ENCODE data around the gene ARHGAP6.

The ARHGAP6 gene

DNA sequence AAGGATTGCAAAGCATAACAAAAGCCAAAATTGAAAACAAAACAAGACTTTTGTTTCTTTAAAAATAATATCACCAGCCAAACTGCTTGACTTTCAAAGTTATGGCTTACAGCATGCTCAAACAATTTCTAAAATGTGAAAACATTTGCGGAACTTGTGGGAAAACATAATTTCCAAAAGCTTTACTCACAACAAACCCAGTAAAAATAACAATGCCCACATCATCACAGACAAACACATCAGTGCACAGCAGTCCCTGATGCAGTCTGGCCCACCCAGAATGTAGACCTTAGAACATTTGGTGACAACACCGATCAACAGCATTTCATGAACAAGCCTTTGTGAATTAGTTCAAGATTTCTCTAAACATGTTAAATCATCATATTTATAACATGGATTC is 98.9 kb downstream of the ARHGAP6 start:
- H3K4me2 ChIP-seq (ENCODE audit: low read depth, low read length), result no peak overlapping the region
- no peak overlapping the region for H3K27ac ChIP-seq (ENCODE audit: low read length)
- H3K9ac ChIP-seq (ENCODE audit: low read length), result no peak overlapping the region
- no peaks in the 10 kb centered on the region for H3K27me3 ChIP-seq (replicated peaks; ENCODE audit: insufficient read depth, low read length)
- no peaks in the 10 kb centered on the region for H3F3A ChIP-seq (ENCODE audit: insufficient read depth, low read length)
- no peaks in the 10 kb centered on the region for H3K36me3 ChIP-seq (replicated peaks; ENCODE audit: insufficient read depth, low read length)
- no peaks in the 10 kb centered on the region for H3K9me2 ChIP-seq (replicated peaks; ENCODE audit: insufficient read depth, low read length)
- no peak overlapping the region for H3K4me3 ChIP-seq (ENCODE audit: low read length)
- H4K20me1 ChIP-seq (ENCODE audit: insufficient read depth, low read length), result no peaks in the 10 kb centered on the region
- TF ChIP-seq EZH2 (optimal IDR thresholded peaks at IDR 0.05; ENCODE audit: low read depth, low read length) (no peak), EZH2phosphoT487 (IDR thresholded peaks at IDR 0.05; ENCODE audit: low read length) (no peak)
- TF ChIP-seq, protein P1, sequence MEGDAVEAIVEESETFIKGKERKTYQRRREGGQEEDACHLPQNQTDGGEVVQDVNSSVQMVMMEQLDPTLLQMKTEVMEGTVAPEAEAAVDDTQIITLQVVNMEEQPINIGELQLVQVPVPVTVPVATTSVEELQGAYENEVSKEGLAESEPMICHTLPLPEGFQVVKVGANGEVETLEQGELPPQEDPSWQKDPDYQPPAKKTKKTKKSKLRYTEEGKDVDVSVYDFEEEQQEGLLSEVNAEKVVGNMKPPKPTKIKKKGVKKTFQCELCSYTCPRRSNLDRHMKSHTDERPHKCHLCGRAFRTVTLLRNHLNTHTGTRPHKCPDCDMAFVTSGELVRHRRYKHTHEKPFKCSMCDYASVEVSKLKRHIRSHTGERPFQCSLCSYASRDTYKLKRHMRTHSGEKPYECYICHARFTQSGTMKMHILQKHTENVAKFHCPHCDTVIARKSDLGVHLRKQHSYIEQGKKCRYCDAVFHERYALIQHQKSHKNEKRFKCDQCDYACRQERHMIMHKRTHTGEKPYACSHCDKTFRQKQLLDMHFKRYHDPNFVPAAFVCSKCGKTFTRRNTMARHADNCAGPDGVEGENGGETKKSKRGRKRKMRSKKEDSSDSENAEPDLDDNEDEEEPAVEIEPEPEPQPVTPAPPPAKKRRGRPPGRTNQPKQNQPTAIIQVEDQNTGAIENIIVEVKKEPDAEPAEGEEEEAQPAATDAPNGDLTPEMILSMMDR (IDR thresholded peaks at IDR 0.05; ENCODE audit: low read length), result no peak
- no peak overlapping the region for H2AFZ ChIP-seq (ENCODE audit: low read length)
- no peaks in the 10 kb centered on the region for H3K9me3 ChIP-seq (replicated peaks; ENCODE audit: insufficient read depth, low read length)
- H3K79me2 ChIP-seq (ENCODE audit: low read length), result no peaks in the 10 kb centered on the region
- no peak for DNase-seq
- no peaks in the 10 kb centered on the region for H3K4me1 ChIP-seq (ENCODE audit: low read length)

DNA sequence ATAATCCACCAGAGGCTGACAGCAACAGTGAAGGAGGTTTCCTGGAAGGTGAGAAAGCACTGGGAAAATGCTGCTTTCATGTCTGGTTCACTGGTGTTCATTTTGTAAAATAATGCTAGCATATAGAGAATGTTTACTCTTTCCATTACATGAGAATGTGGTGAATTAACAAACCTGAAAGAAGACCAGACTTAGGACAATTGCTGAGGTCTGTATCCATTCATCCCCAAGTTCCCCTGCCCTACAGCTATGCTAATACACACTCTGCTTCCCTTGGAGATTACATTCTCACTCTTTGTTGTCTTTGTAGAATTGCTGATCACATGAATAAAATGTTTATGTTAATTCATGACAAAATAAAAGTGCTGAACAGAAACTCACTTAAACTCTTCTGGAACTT is 99.5 kb downstream of the ARHGAP6 start:
- Histone ChIP-seq H3K4me3 (ENCODE audit: low read length) (no peak overlapping the region), H3K9me2 (replicated peaks; ENCODE audit: insufficient read depth, low read length) (no peaks in the 10 kb centered on the region), H3K27me3 (replicated peaks; ENCODE audit: insufficient read depth, low read length) (no peaks in the 10 kb centered on the region), H3K4me1 (ENCODE audit: low read length) (no peaks in the 10 kb centered on the region), H3K9ac (ENCODE audit: low read length) (no peak overlapping the region), H3K9me3 (replicated peaks; ENCODE audit: insufficient read depth, low read length) (no peaks in the 10 kb centered on the region), H3K79me2 (ENCODE audit: low read length) (no peaks in the 10 kb centered on the region), H3F3A (ENCODE audit: insufficient read depth, low read length) (no peaks in the 10 kb centered on the region), H2AFZ (ENCODE audit: low read length) (no peak overlapping the region), H3K27ac (ENCODE audit: low read length) (no peak overlapping the region), H3K36me3 (replicated peaks; ENCODE audit: insufficient read depth, low read length) (no peaks in the 10 kb centered on the region), H3K4me2 (ENCODE audit: low read depth, low read length) (no peak overlapping the region), H4K20me1 (ENCODE audit: insufficient read depth, low read length) (no peaks in the 10 kb centered on the region)
- no peak for TF ChIP-seq EZH2phosphoT487 (IDR thresholded peaks at IDR 0.05; ENCODE audit: low read length)
- no peak for TF ChIP-seq EZH2 (optimal IDR thresholded peaks at IDR 0.05; ENCODE audit: low read depth, low read length)
- DNase-seq, result no peak

GRCh38 chrX:11564546-11564945 is 101.2 kb downstream of the ARHGAP6 start:
- Histone ChIP-seq H3F3A (ENCODE audit: insufficient read depth, low read length) (no peaks in the 10 kb centered on the region), H3K4me3 (ENCODE audit: low read length) (no peak overlapping the region), H3K79me2 (ENCODE audit: low read length) (no peaks in the 10 kb centered on the region), H4K20me1 (ENCODE audit: insufficient read depth, low read length) (no peaks in the 10 kb centered on the region), H2AFZ (ENCODE audit: low read length) (no peak overlapping the region), H3K9ac (ENCODE audit: low read length) (no peak overlapping the region), H3K9me3 (replicated peaks; ENCODE audit: insufficient read depth, low read length) (no peaks in the 10 kb centered on the region), H3K27ac (ENCODE audit: low read length) (no peak overlapping the region), H3K9me2 (replicated peaks; ENCODE audit: insufficient read depth, low read length) (no peaks in the 10 kb centered on the region), H3K4me2 (ENCODE audit: low read depth, low read length) (no peak overlapping the region), H3K4me1 (ENCODE audit: low read length) (no peaks in the 10 kb centered on the region), H3K36me3 (replicated peaks; ENCODE audit: insufficient read depth, low read length) (no peaks in the 10 kb centered on the region), H3K27me3 (replicated peaks; ENCODE audit: insufficient read depth, low read length) (no peaks in the 10 kb centered on the region)
- DNase-seq, result no peak
- TF ChIP-seq, protein P1 (IDR thresholded peaks at IDR 0.05; ENCODE audit: low read length), result no peak
- TF ChIP-seq EZH2phosphoT487 (IDR thresholded peaks at IDR 0.05; ENCODE audit: low read length), result no peak
- no peak for TF ChIP-seq EZH2 (optimal IDR thresholded peaks at IDR 0.05; ENCODE audit: low read depth, low read length)

- H3K9ac ChIP-seq (ENCODE audit: low read length), result no peak overlapping the region
- H3K36me3 ChIP-seq (replicated peaks; ENCODE audit: insufficient read depth, low read length), result no peaks in the 10 kb centered on the region
- no peak overlapping the region for H3K27ac ChIP-seq (ENCODE audit: low read length)
- no peaks in the 10 kb centered on the region for H3K27me3 ChIP-seq (replicated peaks; ENCODE audit: insufficient read depth, low read length)
- H2AFZ ChIP-seq (ENCODE audit: low read length), result no peak overlapping the region
- no peaks in the 10 kb centered on the region for H3K79me2 ChIP-seq (ENCODE audit: low read length)
- no peak overlapping the region for H3K4me2 ChIP-seq (ENCODE audit: low read depth, low read length)
- no peaks in the 10 kb centered on the region for H3K9me2 ChIP-seq (replicated peaks; ENCODE audit: insufficient read depth, low read length)
- no peaks in the 10 kb centered on the region for H3K9me3 ChIP-seq (replicated peaks; ENCODE audit: insufficient read depth, low read length)
- TF ChIP-seq EZH2 (optimal IDR thresholded peaks at IDR 0.05; ENCODE audit: low read depth, low read length) (no peak), EZH2phosphoT487 (IDR thresholded peaks at IDR 0.05; ENCODE audit: low read length) (no peak)
- TF ChIP-seq, protein P1 (IDR thresholded peaks at IDR 0.05; ENCODE audit: low read length), result no peak
- DNase-seq, result no peak
- H3K4me1 ChIP-seq (ENCODE audit: low read length), result no peaks in the 10 kb centered on the region
- H3K4me3 ChIP-seq (ENCODE audit: low read length), result no peak overlapping the region
- H3F3A ChIP-seq (ENCODE audit: insufficient read depth, low read length), result no peaks in the 10 kb centered on the region
- H4K20me1 ChIP-seq (ENCODE audit: insufficient read depth, low read length), result no peaks in the 10 kb centered on the region
Measured at GRCh38 chrX:11562570-11562969, 103.2 kb downstream of the ARHGAP6 start.
